ENCODE data around the gene YBX1. TPM values are rescaled to one million over a fixed set of nuclear protein-coding genes. Genes with fewer than 3 reads are reported as not detected.
"Not testable (repeated sequence)": the region's sequence is repeated elsewhere in the genome, so short reads cannot be mapped to it uniquely, and the experiment has no call there.

Gene YBX1
- total RNA-seq: 100 to 1,000 TPM; 596 to 706 TPM
- long read RNA-seq, donor 1, transcript YBX1-201 (8 exons, 1,514 nt): major isoform, 50 of 71 reads
- long read RNA-seq, donor 1, partial matches to known transcripts: 20 of 71 reads
- long read RNA-seq, donor 1, other reads (novel, unspliced or antisense): 1 of 71 reads
- long read RNA-seq, donor 2, transcript YBX1-203 (7 exons, 1,524 nt): minor isoform, 9 of 111 reads
- long read RNA-seq, donor 2, transcript YBX1-201 (8 exons, 1,514 nt): major isoform, 50 of 111 reads
- long read RNA-seq, donor 2, partial matches to known transcripts: 49 of 111 reads
- long read RNA-seq, donor 2, other reads (novel, unspliced or antisense): 3 of 111 reads

DNA sequence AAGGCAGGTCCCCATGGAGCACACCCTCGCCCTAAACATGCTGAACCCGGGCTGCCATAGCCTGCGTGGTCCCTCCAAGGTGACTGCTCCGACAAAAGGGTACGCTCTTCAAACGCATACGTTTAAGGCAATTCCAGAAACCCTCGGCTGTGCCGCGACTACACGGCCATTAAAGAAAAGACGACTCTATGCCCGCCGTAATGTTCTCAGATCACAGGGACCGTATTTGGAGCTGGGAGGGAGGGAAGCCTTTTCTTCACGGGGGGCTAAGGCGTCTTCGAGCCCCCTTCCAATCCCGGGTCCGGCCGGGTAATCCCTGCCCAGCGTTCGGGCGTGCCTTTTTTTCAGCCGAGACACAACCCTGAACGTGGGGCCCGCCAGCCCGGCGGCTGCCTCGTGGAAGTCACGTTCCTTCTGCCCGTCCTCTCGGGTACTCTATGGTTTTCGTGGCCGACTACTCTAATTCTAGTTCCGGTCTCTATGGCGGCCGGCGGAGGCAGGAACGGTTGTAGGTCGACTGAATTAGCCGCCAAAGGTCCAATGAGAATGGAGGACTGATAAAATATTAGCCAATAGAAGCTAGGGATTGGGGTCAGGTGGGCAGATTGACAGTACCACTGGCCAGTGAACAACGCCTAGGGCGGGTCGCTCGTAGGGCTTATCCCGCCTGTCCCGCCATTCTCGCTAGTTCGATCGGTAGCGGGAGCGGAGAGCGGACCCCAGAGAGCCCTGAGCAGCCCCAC, at the start of gene YBX1:
YBX1 (plus strand) TSS at position 678 of the 743 bp plus-strand sequence. CDS start 148 bp downstream, outside the sequence.
- intact Hi-C loops (cut with DNase I): no loop called here
- peak; percentile 98 for DNase-seq (ENCODE audit: low spot score)

DNA sequence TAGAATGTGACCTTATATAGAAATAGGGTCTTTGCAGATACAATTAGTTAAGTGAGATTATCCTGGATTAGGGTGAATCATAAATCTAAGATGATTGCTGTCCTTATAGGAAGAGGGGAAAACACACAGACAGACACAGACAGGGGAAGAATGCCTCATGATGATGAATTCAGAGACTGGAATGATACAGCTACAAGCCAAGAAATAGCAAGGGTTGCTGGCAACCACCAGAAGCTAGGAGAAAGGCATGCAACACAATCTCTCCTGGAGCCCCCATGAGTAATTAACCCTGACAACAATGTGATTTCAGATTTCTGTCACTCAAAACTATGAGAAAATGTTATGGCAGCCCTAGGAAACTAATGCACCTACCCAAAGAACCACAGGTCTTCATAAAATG, 43.1 kb upstream of the YBX1 start:
- intact Hi-C loops (cut with DNase I): no loop called here
- DNase-seq (ENCODE audit: low spot score): no peak

DNA sequence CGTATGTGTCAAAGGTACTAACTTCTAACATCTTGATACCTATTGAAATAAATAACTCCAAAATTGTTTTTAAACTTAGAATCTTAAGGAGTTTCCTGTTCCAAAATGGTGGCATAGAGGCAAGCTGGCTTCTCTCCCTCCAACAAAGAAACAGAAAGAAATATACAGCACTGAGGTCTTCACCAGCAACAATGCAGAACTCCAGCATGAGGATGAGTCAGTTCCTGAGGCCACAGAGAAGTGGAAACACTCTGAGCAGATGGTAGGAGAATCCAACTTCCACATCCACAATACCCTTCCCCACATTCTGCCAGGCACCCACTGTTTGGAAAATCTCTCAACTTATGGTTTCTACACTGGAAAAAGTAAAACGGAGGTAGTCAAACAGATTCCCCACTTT, 36.2 kb upstream of the YBX1 start:
- intact Hi-C loops (cut with DNase I): no loop called here

DNA sequence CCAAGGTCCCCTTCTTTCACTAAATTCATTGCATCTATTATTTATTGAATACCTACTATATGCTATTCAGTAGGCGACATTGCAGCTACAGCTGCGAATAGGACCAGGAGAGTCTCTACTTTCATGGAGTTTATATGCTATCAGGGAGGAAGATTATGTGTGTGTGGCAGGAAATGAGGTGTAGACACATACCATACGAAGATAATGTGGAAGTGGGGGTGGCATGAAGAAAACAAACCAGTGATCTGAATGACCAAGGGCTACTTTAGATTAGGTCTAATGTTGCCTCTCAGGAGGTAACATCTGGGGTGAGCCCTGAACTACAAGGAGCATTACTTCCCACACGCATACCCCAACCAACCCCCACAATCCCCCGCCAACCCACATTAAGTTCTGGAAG, 25.0 kb upstream of the YBX1 start:
- intact Hi-C loops (cut with DNase I): no loop called here
- no peak for DNase-seq (ENCODE audit: low spot score)

More for the DNA sequence above, 36.2 kb upstream of the YBX1 start:
- DNase-seq (ENCODE audit: low spot score): no peak

DNA sequence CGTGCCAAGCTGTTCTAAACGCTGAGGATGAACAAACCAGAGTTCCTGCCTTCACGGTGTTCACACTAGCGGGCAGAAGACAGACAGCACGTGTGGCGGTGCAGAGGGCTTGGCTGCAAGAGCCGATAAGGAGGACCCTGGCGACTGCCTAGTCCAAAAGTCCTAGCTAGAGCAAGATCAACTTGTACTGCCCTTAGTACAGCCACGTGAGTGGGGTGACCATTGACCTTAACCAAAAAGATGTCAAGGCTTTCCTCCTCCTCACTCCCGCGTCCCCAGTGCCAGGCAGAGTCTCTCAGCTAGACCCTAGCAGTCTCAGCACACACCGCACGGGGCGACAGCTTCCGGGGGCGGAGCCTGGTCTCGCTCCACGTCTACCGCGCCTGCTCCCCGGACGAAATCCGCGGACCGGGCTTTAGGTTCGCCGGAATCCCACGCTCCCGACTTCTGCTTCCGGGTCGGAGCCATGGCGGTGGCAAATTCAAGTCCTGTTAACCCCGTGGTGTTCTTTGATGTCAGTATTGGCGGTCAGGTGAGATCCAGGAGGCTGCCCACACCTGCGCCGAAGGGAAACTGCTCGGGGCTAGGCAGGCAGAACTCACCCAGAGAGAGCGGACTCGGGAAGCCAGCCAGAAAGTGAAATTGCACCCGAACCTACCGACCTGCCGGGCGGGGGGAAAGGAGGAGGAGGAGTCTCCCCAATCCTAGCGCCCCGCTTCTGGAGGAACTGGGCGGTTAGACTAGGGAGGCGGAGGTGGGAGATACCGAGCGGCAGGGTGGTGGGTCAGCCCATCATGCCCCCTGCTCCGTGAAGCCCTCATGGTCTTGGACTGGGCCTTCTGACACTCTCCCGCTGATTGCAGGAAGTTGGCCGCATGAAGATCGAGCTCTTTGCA, 24.0 kb upstream of the YBX1 start, which contains the start of gene PPIH:
PPIH (plus strand) TSS at position 443 of the 896 bp plus-strand sequence; CDS start at position 467, 24 bp downstream.
- intact Hi-C loops (cut with DNase I): no loop called here
- DNase-seq (ENCODE audit: low spot score): peak; percentile 98

DNA sequence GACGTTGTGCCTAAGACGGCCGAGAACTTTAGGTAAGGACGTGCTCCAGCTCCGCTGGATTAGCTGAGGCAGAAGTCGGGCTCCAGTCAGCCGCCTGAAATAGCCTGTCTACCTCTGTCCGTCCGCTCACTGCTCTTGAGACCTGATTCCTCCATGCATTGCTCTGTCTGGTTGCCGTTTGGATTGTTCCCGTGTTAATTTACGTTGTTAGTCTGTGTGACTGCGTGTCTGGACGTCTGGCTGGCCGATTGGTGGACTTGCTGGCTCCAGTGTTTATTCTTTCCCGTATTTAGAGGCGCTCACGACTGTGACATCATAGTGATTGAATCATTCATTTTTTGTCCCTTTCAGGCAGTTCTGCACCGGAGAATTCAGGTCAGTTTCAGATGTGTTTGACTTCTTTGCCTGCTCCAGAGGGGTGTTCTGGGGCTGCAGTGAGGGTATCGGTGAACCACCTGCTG, 23.3 kb upstream of the YBX1 start:
- no peak for DNase-seq (ENCODE audit: low spot score)
- intact Hi-C loops (cut with DNase I): no loop called here

DNA sequence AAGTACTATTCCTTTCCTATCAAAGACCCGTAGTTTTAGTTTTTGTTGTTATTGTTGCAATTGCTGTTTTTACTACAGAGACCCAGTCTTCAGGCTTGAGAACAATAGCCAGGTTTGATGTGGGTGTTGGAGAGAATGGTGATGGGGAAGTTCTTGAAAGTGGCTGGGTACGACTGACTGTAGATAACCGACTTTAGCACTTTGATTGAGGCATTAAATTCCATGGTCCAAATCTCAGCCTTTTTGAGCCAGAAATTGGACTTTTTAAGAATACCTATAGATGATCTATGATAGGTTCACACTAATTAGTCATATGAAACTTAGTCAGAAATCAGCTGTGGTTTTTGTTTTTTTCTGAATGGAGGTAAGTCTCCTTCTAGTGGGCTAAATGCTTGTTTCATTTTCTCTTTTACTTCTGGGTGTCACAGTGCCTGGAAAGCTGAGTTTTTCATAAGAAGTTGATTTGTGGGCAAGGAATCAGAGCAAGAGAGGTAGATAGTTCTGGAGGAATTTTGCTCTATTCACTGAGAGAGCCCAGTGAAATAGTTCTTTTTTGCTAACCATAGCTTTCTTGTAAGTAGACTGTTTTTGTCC, 21.2 kb upstream of the YBX1 start:
- intact Hi-C loops (cut with DNase I): no loop called here
- no peak for DNase-seq (ENCODE audit: low spot score)

DNA sequence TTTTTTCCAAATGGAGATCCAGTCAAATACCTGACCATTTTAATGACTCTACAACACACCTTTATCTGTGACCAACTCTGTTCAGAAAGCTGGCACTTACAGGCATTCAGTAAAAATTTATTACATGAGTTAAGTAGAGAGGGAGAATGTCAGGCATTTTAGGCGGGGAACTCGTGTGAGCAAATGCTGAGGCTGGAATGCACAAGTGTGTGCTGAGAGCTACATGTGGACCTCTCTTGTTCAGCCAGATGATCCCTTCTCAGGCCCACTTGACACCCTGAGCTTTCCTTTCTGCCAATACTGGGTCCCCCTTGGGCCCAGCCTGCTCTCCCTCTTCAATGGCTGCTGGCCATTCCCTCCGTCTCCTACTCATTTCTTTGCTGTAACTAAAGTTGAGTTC, 12.3 kb upstream of the YBX1 start:
- no peak for DNase-seq (ENCODE audit: low spot score)
- intact Hi-C loops (cut with DNase I): no loop called here

DNA sequence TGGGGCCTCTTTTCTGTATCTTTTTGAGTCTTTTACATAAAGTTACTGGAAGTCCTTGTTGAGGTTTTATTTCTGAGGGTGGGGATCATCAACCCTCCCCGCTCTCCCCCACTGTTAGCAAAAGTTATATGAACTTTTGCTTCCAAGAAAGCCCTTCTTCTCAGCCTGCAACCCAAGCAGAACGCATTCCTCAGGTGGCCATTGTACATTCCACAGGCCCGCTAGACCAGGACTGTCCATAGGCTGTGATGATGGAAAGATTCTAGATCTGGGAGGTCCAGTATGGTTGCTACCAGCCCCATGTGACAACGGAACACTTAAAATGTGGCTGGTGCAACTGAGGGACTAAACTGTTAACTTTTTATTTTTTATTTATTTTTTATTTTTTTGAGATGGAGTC, 11.8 kb upstream of the YBX1 start:
- no peak for DNase-seq (ENCODE audit: low spot score)
- intact Hi-C loops (cut with DNase I): no loop called here

DNA sequence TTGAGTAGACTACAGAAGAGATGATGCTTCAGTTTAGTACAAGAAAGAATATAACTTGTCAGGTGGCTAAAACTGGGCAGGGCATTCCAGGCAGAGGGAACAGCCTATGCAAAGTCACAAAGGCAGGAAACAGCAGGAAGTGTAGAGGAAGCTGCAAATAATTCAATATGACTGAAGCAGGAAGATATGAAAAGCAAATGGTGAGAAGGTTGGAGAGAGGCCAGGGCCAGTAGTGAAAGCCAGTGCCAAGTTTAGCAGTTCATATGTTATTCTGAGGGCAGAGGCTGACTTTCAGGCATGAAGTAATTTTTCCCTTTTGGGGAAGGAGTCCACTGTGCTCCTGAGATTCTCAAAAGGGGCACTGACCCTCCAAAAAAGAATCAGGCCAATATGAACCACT, 8.0 kb upstream of the YBX1 start:
- DNase-seq (ENCODE audit: low spot score): no peak
- intact Hi-C loops (cut with DNase I): no loop called here

DNA sequence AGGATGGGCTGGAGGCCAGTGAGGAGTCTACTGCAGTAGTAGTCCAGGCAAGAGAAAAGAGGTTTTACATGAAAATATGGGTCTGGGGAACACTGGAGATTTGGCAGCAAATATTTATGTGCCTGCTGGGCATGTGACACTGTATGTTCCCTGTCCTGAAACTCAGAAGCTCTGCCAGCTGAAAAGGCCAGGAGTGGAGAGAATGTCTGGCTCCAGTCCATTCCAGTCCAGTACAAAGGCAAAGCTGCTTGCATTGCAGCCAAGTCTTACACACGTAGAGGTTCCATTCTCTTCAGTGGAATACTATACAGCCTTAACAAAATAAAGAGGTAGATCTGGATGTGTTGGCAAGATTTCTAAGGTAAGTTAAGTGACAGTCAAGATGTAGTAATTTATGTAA, 7.5 kb upstream of the YBX1 start:
- DNase-seq (ENCODE audit: low spot score): no peak
- intact Hi-C loops (cut with DNase I): no loop called here

DNA sequence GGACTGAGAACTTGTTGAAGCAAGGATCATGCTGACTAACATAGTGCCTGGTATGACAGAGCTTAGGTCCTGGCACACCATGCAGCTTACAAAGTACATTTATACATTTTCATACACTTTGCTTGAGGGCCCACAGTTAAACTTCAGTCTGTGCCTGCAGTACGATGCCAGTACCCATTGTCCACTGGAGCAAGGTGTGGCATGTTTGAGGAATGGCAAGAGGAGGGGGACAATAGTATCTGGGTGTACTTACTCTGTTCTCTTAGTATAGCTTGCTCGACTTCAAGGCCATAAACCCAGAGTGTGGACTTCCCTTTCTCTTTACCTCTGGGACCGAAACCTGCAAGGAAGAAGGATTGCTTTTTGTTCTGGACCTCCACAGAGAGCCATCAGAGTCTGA, 6.8 kb upstream of the YBX1 start:
- intact Hi-C loops (cut with DNase I): no loop called here
- DNase-seq (ENCODE audit: low spot score): no peak

DNA sequence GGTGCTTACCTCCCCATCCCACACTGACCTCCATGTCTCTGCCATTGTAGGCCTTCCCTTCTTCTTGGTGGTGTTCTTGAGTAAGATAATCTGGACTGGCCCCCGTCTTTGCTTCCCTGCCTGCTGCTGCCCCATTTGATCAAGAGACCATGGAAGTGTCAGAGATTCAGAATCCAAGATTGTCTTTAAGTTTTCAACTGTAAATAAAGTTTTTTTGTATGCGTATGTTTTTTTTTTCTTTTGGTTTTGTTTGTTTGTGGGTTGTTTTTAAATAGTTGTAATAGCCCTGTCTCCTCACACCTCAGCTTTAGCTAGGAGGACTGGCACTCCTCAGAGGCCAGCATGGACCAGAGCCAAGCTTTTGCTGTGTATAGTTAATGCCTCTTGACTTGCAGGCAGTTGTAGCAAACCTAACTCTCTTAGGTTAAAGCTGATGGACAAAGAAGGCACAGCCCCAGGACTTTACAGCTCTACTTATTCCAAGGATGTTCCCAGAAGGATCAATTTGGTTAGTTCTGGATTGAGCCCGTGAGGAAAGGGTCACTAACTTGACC, 5.6 kb upstream of the YBX1 start:
- DNase-seq (ENCODE audit: low spot score): no peak
- intact Hi-C loops (cut with DNase I): no loop called here

DNA sequence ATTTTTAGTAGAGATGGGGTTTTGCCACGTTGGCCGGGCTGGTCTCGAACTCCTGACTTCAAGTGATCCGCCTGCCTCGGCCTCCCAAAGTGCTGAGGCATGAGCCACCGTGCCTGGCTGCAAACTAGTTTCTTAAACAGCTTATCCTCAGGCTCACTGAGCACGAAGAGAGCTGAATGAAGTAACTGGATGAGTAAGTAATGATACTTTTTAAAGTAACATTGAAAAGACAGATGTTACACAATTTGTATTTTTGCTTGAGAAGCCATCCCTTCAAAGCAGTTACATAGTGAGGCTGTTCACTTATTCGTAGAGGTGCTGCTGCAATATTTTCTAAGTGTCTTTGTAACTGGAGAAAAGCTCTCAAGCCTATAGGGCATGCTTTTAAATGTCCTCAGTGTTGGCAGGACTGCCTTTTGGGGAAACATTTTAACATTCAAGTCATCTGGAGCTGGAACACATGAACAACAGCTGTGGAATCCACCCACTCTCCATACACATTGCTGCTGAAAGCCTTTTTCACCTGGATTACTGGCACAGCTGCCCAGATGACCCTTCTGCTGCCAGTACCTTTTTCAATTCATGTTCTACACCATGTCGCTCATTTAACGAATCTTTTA, 2.7 kb upstream of the YBX1 start:
- no peak for DNase-seq (ENCODE audit: low spot score)
- intact Hi-C loops (cut with DNase I): no loop called here

DNA sequence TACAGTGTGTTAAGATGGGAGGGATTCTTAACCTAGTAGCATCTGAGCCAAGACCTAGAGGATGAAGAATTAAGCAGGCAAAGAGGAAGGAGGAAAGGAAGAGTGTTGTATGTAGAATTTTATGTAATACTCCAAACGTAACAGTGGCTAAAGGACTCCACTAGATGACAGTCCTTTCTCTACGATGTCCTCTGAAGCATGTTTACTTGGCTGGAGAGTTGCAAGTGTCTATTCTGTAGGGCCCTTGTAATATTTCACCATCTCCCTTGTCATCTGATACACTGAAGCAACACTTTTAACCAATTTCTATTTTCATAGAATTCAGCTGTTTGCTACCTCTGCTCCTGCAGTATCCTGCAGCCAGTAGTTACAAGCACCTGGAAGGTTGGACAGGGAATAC, 2.2 kb upstream of the YBX1 start:
- no peak for DNase-seq (ENCODE audit: low spot score)
- intact Hi-C loops (cut with DNase I): no loop called here

DNA sequence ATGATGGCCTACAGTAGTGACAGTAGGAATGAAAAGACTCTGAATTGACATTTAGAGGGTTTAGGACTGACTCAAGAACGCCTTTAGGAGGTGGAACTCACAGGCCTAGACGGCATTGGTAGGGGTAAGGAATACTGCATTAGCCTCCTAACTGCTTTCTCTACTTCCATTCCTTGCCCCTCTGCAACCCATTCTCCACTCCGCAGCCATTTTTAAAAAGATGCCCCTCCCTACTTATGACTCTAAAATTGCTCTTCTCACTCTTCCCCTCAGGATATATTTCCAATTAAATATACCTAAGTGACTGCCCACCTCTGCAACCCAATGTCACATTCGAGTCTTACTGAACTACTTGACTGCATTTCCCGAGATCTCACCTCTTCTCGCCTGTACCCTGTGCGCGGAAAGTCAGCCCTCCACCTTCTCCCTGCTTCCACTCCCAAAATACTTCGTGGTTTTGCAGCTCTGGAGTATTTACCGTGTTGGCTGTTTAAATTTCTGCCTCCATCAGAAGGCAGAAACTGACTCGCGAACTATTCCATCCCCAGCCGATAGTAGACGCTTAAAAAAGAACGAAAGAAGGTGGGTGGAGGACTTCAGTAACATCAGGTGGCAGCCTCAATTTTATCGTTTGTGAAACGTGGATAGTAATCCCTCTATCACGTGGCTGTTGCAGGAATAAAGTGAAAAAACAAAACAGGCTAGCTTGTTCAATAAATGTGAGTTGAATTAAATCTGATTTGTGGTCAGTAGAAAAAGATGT, 1.1 kb upstream of the YBX1 start:
- intact Hi-C loops (cut with DNase I): no loop called here
- no peak for DNase-seq (ENCODE audit: low spot score)

DNA sequence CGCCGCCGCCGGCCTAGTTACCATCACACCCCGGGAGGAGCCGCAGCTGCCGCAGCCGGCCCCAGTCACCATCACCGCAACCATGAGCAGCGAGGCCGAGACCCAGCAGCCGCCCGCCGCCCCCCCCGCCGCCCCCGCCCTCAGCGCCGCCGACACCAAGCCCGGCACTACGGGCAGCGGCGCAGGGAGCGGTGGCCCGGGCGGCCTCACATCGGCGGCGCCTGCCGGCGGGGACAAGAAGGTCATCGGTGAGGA, 193 bp downstream of the YBX1 start:
- intact Hi-C loops (cut with DNase I): not testable (repeated sequence)

More for the DNA sequence above, 193 bp downstream of the YBX1 start:
- not testable (repeated sequence) for DNase-seq (ENCODE audit: low spot score)
